ENCODE results near the gene TMEM54. TPM values are rescaled to one million over a fixed set of nuclear protein-coding genes. Genes with fewer than 3 reads are reported as not detected.
A peak's percentile ranks its signal among the peaks of the same experiment; 100 is the strongest.

TMEM54 gene
- total and polyA plus RNA-seq, 5 donors from 2014 or later: not detected

GRCh38 chr1:32939655-32940371 lies 38.6 kb upstream of the TMEM54 start:
- Mint-ChIP-seq H3K27me3 (peaks cover 4% of the 10 kb centered on the region), H3K36me3 (peaks cover 51% of the 10 kb centered on the region), H3K27ac (peak overlapping the region in 1 of 3 donors; percentile 37), H3K9me3 (no peaks in the 10 kb centered on the region), H3K4me3 (no peak overlapping the region), H3K4me1 (peaks cover 5 to 12% (median 6%) of the 10 kb centered on the region in 4 donors)
- no peak for ATAC-seq (ENCODE audit: low read depth in 2 of 2)
- Histone ChIP-seq H3K27me3 (ENCODE audit: control insufficient read depth, insufficient read depth, low read length) (no peaks in the 10 kb centered on the region), H3K36me3 (ENCODE audit: control insufficient read depth, insufficient read depth, low read length) (peaks cover 77% of the 10 kb centered on the region), H3K4me3 (ENCODE audit: low read depth, low read length) (no peak overlapping the region), H3K9me3 (ENCODE audit: control insufficient read depth in 2 of 2, low read length in 2 of 2) (no peaks in the 10 kb centered on the region), H3K27ac (ENCODE audit: insufficient read depth, low read length, poor library complexity, severe bottlenecking) (no peak overlapping the region), H3K4me1 (ENCODE audit: control insufficient read depth, insufficient read depth, low read length, poor library complexity, severe bottlenecking) (no peaks in the 10 kb centered on the region)
- peak in 1 of 3 donors; percentile 58 for DNase-seq

GRCh38 chr1:32937061-32937460 lies 35.9 kb upstream of the TMEM54 start:
- peaks cover 29% of the 10 kb centered on the region for H3K36me3 Mint-ChIP-seq
- no peak for ATAC-seq (ENCODE audit: low read depth in 2 of 2)
- H3K27me3 Mint-ChIP-seq: peaks cover 4% of the 10 kb centered on the region
- Histone ChIP-seq H3K27ac (ENCODE audit: insufficient read depth, low read length, poor library complexity, severe bottlenecking) (no peak overlapping the region), H3K27me3 (ENCODE audit: control insufficient read depth, insufficient read depth, low read length) (no peaks in the 10 kb centered on the region), H3K4me3 (ENCODE audit: low read depth, low read length) (no peak overlapping the region), H3K36me3 (ENCODE audit: control insufficient read depth, insufficient read depth, low read length) (peaks cover 61% of the 10 kb centered on the region), H3K9me3 (ENCODE audit: control insufficient read depth in 2 of 2, low read length in 2 of 2) (no peaks in the 10 kb centered on the region), H3K4me1 (ENCODE audit: control insufficient read depth, insufficient read depth, low read length, poor library complexity, severe bottlenecking) (no peaks in the 10 kb centered on the region)
- no peak for DNase-seq
- no peaks in the 10 kb centered on the region for H3K9me3 Mint-ChIP-seq
- peaks cover 0 to 8% (median 4%) of the 10 kb centered on the region in 4 donors for H3K4me1 Mint-ChIP-seq
- peak overlapping the region in 1 of 3 donors; percentile 32 for H3K27ac Mint-ChIP-seq
- no peak overlapping the region for H3K4me3 Mint-ChIP-seq

DNA sequence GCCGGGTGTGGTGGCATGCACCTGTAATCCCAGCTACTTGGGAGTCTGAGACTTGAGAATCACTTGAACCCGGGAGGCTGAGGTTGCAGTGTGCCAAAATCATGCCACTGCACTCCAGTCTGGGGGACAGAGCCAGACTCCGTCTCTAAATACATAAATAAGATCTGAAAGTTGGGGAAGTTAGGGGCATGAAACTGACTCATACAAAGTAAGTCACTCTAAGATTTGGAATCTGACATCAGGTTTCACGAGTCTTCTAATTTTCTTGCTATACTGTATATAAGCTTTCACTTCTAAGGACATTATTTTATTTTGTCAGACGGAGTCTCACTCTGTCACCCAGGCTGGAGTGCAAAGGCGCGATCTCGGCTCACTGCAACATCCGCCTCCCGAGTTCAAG lies 33.3 kb upstream of the TMEM54 start:
- Mint-ChIP-seq H3K27me3 (peaks cover 2% of the 10 kb centered on the region), H3K4me1 (peaks cover 0 to 8% (median 4%) of the 10 kb centered on the region in 4 donors), H3K36me3 (peaks cover 17% of the 10 kb centered on the region), H3K9me3 (no peaks in the 10 kb centered on the region), H3K27ac (no peak overlapping the region), H3K4me3 (no peak overlapping the region)
- Histone ChIP-seq H3K27me3 (ENCODE audit: control insufficient read depth, insufficient read depth, low read length) (no peaks in the 10 kb centered on the region), H3K4me1 (ENCODE audit: control insufficient read depth, insufficient read depth, low read length, poor library complexity, severe bottlenecking) (no peaks in the 10 kb centered on the region), H3K36me3 (ENCODE audit: control insufficient read depth, insufficient read depth, low read length) (peaks cover 40% of the 10 kb centered on the region), H3K27ac (ENCODE audit: insufficient read depth, low read length, poor library complexity, severe bottlenecking) (no peak overlapping the region), H3K4me3 (ENCODE audit: low read depth, low read length) (no peak overlapping the region), H3K9me3 (ENCODE audit: control insufficient read depth in 2 of 2, low read length in 2 of 2) (no peaks in the 10 kb centered on the region)
- DNase-seq (no peak), ATAC-seq (ENCODE audit: low read depth in 2 of 2) (no peak)

GRCh38 chr1:32933742-32934322 lies 32.6 kb upstream of the TMEM54 start:
- H3K27me3 ChIP-seq (ENCODE audit: control insufficient read depth, insufficient read depth, low read length): no peaks in the 10 kb centered on the region
- DNase-seq: no peak
- ATAC-seq (ENCODE audit: low read depth in 2 of 2): no peak
- H3K27me3 Mint-ChIP-seq: no peaks in the 10 kb centered on the region
- H3K4me3 Mint-ChIP-seq: no peak overlapping the region
- peaks cover 0 to 8% (median 2%) of the 10 kb centered on the region in 4 donors for H3K4me1 Mint-ChIP-seq
- peaks cover 12% of the 10 kb centered on the region for H3K36me3 Mint-ChIP-seq
- H3K27ac ChIP-seq (ENCODE audit: insufficient read depth, low read length, poor library complexity, severe bottlenecking): no peak overlapping the region
- H3K9me3 ChIP-seq (ENCODE audit: control insufficient read depth in 2 of 2, low read length in 2 of 2): no peaks in the 10 kb centered on the region
- peaks cover 36% of the 10 kb centered on the region for H3K36me3 ChIP-seq (ENCODE audit: control insufficient read depth, insufficient read depth, low read length)
- H3K27ac Mint-ChIP-seq: no peak overlapping the region
- no peaks in the 10 kb centered on the region for H3K4me1 ChIP-seq (ENCODE audit: control insufficient read depth, insufficient read depth, low read length, poor library complexity, severe bottlenecking)
- no peaks in the 10 kb centered on the region for H3K9me3 Mint-ChIP-seq
- H3K4me3 ChIP-seq (ENCODE audit: low read depth, low read length): no peak overlapping the region

DNA sequence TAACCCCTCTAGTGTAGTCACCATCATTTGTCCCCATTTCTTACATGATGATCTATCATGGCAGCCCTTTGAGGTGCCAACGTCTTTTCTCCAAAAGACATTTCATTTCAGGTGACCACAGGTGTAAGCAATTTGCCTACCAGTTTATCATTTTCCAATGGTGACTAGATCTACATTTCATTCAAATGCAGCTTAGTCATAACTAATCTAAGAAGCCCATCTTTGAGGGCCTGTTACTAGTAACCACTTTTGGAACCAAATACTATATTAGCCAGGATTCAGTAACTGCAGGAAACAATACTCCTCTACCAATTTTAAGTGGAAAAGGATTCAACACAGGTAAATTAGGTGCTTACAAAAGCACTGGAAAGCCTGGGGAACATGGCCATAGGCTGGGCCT lies 30.6 kb upstream of the TMEM54 start:
- Mint-ChIP-seq H3K4me3 (no peak overlapping the region), H3K4me1 (peaks cover 0 to 8% (median 0%) of the 10 kb centered on the region in 4 donors), H3K36me3 (peaks cover 1% of the 10 kb centered on the region), H3K9me3 (peaks cover 0 to 2% (median 0%) of the 10 kb centered on the region in 7 donors), H3K27me3 (peaks cover 14% of the 10 kb centered on the region), H3K27ac (no peak overlapping the region)
- no peak overlapping the region for H3K4me3 ChIP-seq (ENCODE audit: low read depth, low read length)
- ATAC-seq (ENCODE audit: low read depth in 2 of 2) (no peak), DNase-seq (no peak)
- H3K4me1 ChIP-seq (ENCODE audit: control insufficient read depth, insufficient read depth, low read length, poor library complexity, severe bottlenecking): no peaks in the 10 kb centered on the region
- H3K9me3 ChIP-seq (ENCODE audit: control insufficient read depth in 2 of 2, low read length in 2 of 2): no peaks in the 10 kb centered on the region
- peaks cover 17% of the 10 kb centered on the region for H3K36me3 ChIP-seq (ENCODE audit: control insufficient read depth, insufficient read depth, low read length)
- H3K27ac ChIP-seq (ENCODE audit: insufficient read depth, low read length, poor library complexity, severe bottlenecking): no peak overlapping the region
- peaks cover 9% of the 10 kb centered on the region for H3K27me3 ChIP-seq (ENCODE audit: control insufficient read depth, insufficient read depth, low read length)

DNA sequence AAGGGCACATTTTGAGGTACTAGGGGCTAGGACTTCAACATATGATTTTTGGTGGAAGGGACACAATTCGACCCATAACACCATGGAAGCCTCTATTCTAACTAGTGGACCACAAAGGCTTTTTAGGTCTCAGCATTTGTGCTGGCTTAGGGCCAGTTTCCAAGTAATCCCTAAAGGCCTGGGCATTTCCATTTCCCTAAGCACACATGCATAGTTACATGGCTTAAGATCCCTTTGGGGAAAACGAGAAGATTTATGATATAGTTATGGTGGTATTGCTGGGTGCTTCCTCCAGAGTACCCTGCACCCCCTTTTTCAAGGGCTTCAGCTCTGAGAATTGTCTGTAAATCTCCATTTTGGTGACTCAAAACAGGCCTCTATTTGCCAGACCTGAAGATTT lies 28.2 kb upstream of the TMEM54 start:
- Mint-ChIP-seq H3K27ac (no peak overlapping the region), H3K36me3 (no peaks in the 10 kb centered on the region)
- H3K27me3 ChIP-seq (ENCODE audit: control insufficient read depth, insufficient read depth, low read length): peaks cover 13% of the 10 kb centered on the region

DNA sequence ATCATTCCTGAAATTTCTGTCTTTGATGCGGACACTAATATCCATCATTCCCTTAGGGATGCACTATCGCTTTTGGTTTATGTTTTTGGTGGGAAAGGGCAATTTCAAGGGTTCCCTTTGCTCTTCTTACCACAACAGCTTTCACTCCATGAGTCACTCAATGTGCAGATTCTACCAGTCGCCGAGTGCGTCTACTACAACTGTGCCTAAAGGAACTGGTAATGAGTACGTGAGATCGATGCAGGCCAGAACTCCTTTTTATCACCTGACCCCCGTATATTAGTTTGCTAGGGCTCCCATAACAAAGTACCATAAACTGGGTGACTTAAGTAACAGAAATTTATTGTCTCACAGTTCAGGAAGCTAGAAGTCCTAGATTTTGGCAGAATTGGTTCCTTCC lies 27.5 kb upstream of the TMEM54 start:
- H3K27ac ChIP-seq (ENCODE audit: insufficient read depth, low read length, poor library complexity, severe bottlenecking): no peak overlapping the region
- peaks cover 11% of the 10 kb centered on the region for H3K4me1 ChIP-seq (ENCODE audit: control insufficient read depth, insufficient read depth, low read length, poor library complexity, severe bottlenecking)
- H3K36me3 Mint-ChIP-seq: peaks cover under 1% of the 10 kb centered on the region
- no peaks in the 10 kb centered on the region for H3K9me3 ChIP-seq (ENCODE audit: control insufficient read depth in 2 of 2, low read length in 2 of 2)
- H3K4me3 ChIP-seq (ENCODE audit: low read depth, low read length): no peak overlapping the region
- H3K27me3 ChIP-seq (ENCODE audit: control insufficient read depth, insufficient read depth, low read length): peaks cover 15% of the 10 kb centered on the region
- peaks cover 42% of the 10 kb centered on the region for H3K27me3 Mint-ChIP-seq
- DNase-seq (no peak), ATAC-seq (ENCODE audit: low read depth in 2 of 2) (no peak)
- no peak overlapping the region for H3K27ac Mint-ChIP-seq
- no peak overlapping the region for H3K4me3 Mint-ChIP-seq
- peaks cover 0 to 21% (median 11%) of the 10 kb centered on the region in 4 donors for H3K4me1 Mint-ChIP-seq
- H3K9me3 Mint-ChIP-seq: peaks cover 0 to 2% (median 0%) of the 10 kb centered on the region in 7 donors
- no peaks in the 10 kb centered on the region for H3K36me3 ChIP-seq (ENCODE audit: control insufficient read depth, insufficient read depth, low read length)

More for the DNA sequence above, 28.2 kb upstream of the TMEM54 start:
- no peak overlapping the region for H3K4me3 ChIP-seq (ENCODE audit: low read depth, low read length)
- no peaks in the 10 kb centered on the region for H3K9me3 ChIP-seq (ENCODE audit: control insufficient read depth in 2 of 2, low read length in 2 of 2)
- no peak overlapping the region for H3K27ac ChIP-seq (ENCODE audit: insufficient read depth, low read length, poor library complexity, severe bottlenecking)
- peaks cover 11% of the 10 kb centered on the region for H3K4me1 ChIP-seq (ENCODE audit: control insufficient read depth, insufficient read depth, low read length, poor library complexity, severe bottlenecking)
- H3K36me3 ChIP-seq (ENCODE audit: control insufficient read depth, insufficient read depth, low read length): peaks cover 2% of the 10 kb centered on the region
- DNase-seq (no peak), ATAC-seq (ENCODE audit: low read depth in 2 of 2) (no peak)
- H3K4me1 Mint-ChIP-seq: peaks cover 0 to 19% (median 10%) of the 10 kb centered on the region in 4 donors
- no peak overlapping the region for H3K4me3 Mint-ChIP-seq
- H3K9me3 Mint-ChIP-seq: peaks cover 0 to 2% (median 0%) of the 10 kb centered on the region in 7 donors
- H3K27me3 Mint-ChIP-seq: peaks cover 35% of the 10 kb centered on the region

Data from CD4-positive, CD25-positive, alpha-beta regulatory T cell (primary cell).